Measurements from ENCODE around the gene PRICKLE2. TPM values are rescaled to one million over a fixed set of nuclear protein-coding genes. Genes with fewer than 3 reads are reported as not detected.
A peak's percentile ranks its signal among the peaks of the same experiment; 100 is the strongest.

The PRICKLE2 gene
- total and polyA plus RNA-seq, 2 experiments from 2014 or later, result 1.1 to 12.5 TPM

DNA sequence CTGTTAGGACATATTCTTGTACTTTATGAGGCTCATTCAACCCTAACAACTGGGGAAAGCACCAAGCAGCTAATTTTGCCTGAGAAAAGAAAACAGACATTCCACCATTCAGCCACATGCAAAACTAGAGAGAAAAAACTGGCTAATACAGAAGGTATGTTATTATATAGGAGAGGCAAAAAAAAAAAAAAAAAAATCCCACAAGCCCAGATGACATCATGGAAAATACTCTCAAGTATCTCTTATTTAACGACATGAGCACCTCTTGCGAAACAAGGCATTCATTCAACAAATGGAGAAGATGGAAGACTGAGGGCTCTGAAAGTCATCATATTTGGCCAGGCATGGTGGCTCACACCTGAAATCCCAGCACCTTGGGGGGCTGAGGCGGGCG, 61.5 kb downstream of the PRICKLE2 start:
- DNase-seq (ENCODE audit: low spot score) (peak; percentile 30), ATAC-seq (no peak)
- Mint-ChIP-seq H3K36me3 (ENCODE audit: low read depth) (peaks cover 5% of the 10 kb centered on the region; the same call in 1 of the 3 replicates), H3K9me3 (no peaks in the 10 kb centered on the region), H3K27ac (peak overlapping the region; percentile 39; the same call in 1 of the 2 replicates), H3K4me3 (no peak overlapping the region), H3K27me3 (ENCODE audit: insufficient read depth, low read depth, poor library complexity) (peaks cover 4% of the 10 kb centered on the region), H3K4me1 (peaks cover 37% of the 10 kb centered on the region)
- no peak overlapping the region for H3K4me3 ChIP-seq
- H3K79me2 ChIP-seq (replicated peaks; ENCODE audit: insufficient read depth), result no peaks in the 10 kb centered on the region
- no peak overlapping the region for H3K4me2 ChIP-seq
- no peaks in the 10 kb centered on the region for H3K27me3 ChIP-seq (ENCODE audit: insufficient read depth)
- H3K27ac ChIP-seq (ENCODE audit: low read depth), result peak overlapping the region; percentile 68
- TF ChIP-seq, protein P1, sequence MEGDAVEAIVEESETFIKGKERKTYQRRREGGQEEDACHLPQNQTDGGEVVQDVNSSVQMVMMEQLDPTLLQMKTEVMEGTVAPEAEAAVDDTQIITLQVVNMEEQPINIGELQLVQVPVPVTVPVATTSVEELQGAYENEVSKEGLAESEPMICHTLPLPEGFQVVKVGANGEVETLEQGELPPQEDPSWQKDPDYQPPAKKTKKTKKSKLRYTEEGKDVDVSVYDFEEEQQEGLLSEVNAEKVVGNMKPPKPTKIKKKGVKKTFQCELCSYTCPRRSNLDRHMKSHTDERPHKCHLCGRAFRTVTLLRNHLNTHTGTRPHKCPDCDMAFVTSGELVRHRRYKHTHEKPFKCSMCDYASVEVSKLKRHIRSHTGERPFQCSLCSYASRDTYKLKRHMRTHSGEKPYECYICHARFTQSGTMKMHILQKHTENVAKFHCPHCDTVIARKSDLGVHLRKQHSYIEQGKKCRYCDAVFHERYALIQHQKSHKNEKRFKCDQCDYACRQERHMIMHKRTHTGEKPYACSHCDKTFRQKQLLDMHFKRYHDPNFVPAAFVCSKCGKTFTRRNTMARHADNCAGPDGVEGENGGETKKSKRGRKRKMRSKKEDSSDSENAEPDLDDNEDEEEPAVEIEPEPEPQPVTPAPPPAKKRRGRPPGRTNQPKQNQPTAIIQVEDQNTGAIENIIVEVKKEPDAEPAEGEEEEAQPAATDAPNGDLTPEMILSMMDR (conservative IDR thresholded peaks at IDR 0.05; ENCODE audit: low read depth in 2 of 2), result no peak
- TF ChIP-seq, protein P2, sequence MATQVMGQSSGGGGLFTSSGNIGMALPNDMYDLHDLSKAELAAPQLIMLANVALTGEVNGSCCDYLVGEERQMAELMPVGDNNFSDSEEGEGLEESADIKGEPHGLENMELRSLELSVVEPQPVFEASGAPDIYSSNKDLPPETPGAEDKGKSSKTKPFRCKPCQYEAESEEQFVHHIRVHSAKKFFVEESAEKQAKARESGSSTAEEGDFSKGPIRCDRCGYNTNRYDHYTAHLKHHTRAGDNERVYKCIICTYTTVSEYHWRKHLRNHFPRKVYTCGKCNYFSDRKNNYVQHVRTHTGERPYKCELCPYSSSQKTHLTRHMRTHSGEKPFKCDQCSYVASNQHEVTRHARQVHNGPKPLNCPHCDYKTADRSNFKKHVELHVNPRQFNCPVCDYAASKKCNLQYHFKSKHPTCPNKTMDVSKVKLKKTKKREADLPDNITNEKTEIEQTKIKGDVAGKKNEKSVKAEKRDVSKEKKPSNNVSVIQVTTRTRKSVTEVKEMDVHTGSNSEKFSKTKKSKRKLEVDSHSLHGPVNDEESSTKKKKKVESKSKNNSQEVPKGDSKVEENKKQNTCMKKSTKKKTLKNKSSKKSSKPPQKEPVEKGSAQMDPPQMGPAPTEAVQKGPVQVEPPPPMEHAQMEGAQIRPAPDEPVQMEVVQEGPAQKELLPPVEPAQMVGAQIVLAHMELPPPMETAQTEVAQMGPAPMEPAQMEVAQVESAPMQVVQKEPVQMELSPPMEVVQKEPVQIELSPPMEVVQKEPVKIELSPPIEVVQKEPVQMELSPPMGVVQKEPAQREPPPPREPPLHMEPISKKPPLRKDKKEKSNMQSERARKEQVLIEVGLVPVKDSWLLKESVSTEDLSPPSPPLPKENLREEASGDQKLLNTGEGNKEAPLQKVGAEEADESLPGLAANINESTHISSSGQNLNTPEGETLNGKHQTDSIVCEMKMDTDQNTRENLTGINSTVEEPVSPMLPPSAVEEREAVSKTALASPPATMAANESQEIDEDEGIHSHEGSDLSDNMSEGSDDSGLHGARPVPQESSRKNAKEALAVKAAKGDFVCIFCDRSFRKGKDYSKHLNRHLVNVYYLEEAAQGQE (IDR thresholded peaks at IDR 0.05; ENCODE audit: unreplicated experiment), result no peak
- TF ChIP-seq, protein P3, sequence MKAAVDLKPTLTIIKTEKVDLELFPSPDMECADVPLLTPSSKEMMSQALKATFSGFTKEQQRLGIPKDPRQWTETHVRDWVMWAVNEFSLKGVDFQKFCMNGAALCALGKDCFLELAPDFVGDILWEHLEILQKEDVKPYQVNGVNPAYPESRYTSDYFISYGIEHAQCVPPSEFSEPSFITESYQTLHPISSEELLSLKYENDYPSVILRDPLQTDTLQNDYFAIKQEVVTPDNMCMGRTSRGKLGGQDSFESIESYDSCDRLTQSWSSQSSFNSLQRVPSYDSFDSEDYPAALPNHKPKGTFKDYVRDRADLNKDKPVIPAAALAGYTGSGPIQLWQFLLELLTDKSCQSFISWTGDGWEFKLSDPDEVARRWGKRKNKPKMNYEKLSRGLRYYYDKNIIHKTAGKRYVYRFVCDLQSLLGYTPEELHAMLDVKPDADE (IDR thresholded peaks at IDR 0.05), result no peak
- TF ChIP-seq STAT1 (IDR thresholded peaks at IDR 0.05; ENCODE audit: unreplicated experiment) (no peak), EZH2phosphoT487 (IDR thresholded peaks at IDR 0.05; ENCODE audit: unreplicated experiment) (no peak), CREB1 (CRISPR knock-in tag; IDR thresholded peaks at IDR 0.05; ENCODE audit: low read depth) (no peak), ZNF331 (CRISPR knock-in tag; IDR thresholded peaks at IDR 0.05; ENCODE audit: low read depth) (no peak), JUNB (IDR thresholded peaks at IDR 0.05; ENCODE audit: unreplicated experiment) (no peak), POLR2AphosphoS5 (IDR thresholded peaks at IDR 0.05; ENCODE audit: low read depth) (no peak), NANOG (IDR thresholded peaks at IDR 0.05; ENCODE audit: borderline replicate concordance) (no peak), EZH2 (IDR thresholded peaks at IDR 0.05; ENCODE audit: low read depth, unreplicated experiment) (no peak), ZNF114 (CRISPR knock-in tag; IDR thresholded peaks at IDR 0.05) (no peak)
- TF ChIP-seq, protein P4, sequence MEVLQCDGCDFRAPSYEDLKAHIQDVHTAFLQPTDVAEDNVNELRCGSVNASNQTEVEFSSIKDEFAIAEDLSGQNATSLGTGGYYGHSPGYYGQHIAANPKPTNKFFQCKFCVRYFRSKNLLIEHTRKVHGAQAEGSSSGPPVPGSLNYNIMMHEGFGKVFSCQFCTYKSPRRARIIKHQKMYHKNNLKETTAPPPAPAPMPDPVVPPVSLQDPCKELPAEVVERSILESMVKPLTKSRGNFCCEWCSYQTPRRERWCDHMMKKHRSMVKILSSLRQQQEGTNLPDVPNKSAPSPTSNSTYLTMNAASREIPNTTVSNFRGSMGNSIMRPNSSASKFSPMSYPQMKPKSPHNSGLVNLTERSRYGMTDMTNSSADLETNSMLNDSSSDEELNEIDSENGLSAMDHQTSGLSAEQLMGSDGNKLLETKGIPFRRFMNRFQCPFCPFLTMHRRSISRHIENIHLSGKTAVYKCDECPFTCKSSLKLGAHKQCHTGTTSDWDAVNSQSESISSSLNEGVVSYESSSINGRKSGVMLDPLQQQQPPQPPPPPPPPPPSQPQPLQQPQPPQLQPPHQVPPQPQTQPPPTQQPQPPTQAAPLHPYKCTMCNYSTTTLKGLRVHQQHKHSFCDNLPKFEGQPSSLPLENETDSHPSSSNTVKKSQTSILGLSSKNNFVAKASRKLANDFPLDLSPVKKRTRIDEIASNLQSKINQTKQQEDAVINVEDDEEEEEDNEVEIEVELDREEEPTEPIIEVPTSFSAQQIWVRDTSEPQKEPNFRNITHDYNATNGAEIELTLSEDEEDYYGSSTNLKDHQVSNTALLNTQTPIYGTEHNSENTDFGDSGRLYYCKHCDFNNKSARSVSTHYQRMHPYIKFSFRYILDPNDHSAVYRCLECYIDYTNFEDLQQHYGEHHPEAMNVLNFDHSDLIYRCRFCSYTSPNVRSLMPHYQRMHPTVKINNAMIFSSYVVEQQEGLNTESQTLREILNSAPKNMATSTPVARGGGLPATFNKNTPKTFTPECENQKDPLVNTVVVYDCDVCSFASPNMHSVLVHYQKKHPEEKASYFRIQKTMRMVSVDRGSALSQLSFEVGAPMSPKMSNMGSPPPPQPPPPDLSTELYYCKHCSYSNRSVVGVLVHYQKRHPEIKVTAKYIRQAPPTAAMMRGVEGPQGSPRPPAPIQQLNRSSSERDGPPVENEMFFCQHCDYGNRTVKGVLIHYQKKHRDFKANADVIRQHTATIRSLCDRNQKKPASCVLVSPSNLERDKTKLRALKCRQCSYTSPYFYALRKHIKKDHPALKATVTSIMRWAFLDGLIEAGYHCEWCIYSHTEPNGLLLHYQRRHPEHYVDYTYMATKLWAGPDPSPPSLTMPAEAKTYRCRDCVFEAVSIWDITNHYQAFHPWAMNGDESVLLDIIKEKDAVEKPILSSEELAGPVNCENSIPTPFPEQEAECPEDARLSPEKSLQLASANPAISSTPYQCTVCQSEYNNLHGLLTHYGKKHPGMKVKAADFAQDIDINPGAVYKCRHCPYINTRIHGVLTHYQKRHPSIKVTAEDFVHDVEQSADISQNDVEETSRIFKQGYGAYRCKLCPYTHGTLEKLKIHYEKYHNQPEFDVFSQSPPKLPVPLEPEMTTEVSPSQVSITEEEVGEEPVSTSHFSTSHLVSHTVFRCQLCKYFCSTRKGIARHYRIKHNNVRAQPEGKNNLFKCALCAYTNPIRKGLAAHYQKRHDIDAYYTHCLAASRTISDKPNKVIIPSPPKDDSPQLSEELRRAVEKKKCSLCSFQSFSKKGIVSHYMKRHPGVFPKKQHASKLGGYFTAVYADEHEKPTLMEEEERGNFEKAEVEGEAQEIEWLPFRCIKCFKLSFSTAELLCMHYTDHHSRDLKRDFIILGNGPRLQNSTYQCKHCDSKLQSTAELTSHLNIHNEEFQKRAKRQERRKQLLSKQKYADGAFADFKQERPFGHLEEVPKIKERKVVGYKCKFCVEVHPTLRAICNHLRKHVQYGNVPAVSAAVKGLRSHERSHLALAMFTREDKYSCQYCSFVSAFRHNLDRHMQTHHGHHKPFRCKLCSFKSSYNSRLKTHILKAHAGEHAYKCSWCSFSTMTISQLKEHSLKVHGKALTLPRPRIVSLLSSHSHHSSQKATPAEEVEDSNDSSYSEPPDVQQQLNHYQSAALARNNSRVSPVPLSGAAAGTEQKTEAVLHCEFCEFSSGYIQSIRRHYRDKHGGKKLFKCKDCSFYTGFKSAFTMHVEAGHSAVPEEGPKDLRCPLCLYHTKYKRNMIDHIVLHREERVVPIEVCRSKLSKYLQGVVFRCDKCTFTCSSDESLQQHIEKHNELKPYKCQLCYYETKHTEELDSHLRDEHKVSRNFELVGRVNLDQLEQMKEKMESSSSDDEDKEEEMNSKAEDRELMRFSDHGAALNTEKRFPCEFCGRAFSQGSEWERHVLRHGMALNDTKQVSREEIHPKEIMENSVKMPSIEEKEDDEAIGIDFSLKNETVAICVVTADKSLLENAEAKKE (CRISPR knock-in tag; IDR thresholded peaks at IDR 0.05), result no peak
- no peaks in the 10 kb centered on the region for H3F3A ChIP-seq (replicated peaks; ENCODE audit: low read depth)
- no peaks in the 10 kb centered on the region for H3K36me3 ChIP-seq (ENCODE audit: insufficient read depth)
- H3K4me1 ChIP-seq (ENCODE audit: insufficient read depth), result peaks cover 29% of the 10 kb centered on the region
- H3K9me2 ChIP-seq (ENCODE audit: insufficient read depth), result no peaks in the 10 kb centered on the region
- no peaks in the 10 kb centered on the region for H4K20me1 ChIP-seq (replicated peaks; ENCODE audit: insufficient read depth)
- H2AFZ ChIP-seq, result no peak overlapping the region

Data from GM23338 (cell line).